NCI-H460 (cell line): ENCODE measurements around the gene MED6. TPM values are rescaled to one million over a fixed set of nuclear protein-coding genes. Genes with fewer than 3 reads are reported as not detected.

Experiments
- DNase-seq: peaks from one replicate; pipeline ENCODE4 v3.0.0-alpha.2; 2016; ENCODE audit warnings: low read depth; ENCODE audit errors: extremely low read depth
- polyA plus RNA-seq: library from polyadenylated mRNA; depleted of rRNA; stranded (reverse); fragments of >200 nt; gene quantifications from 2 replicates; pipeline ENCODE4 v1.2.3, GENCODE V29; 2014; cell fraction: nucleus; rRNA removed
- total RNA-seq: library from RNA; depleted of rRNA; stranded (reverse); fragments of >200 nt; shearing (Covaris generic); gene quantifications from 2 replicates; pipeline ENCODE4 v1.2.3, GENCODE V29; 2014; rRNA removed

The MED6 gene
- total RNA-seq, result 42.7 and 51.4 TPM in 2 replicates
- 11.5 and 22.4 TPM in 2 replicates for polyA plus RNA-seq

GRCh38 chr14:70600382-70601157 is at the start of gene MED6:
MED6 (minus strand) TSS chr14:70600655; CDS start chr14:70600637, 18 bp downstream.
- peak; percentile 94 for DNase-seq

GRCh38 chr14:70649803-70650202 is 49.3 kb upstream of the MED6 start:
- DNase-seq, result no peak

- DNase-seq, result no peak
Measured at GRCh38 chr14:70648346-70648745, 47.9 kb upstream of the MED6 start.

- DNase-seq, result no peak
Measured at GRCh38 chr14:70646705-70647104, 46.2 kb upstream of the MED6 start.

GRCh38 chr14:70645892-70646291 is 45.4 kb upstream of the MED6 start:
- DNase-seq, result no peak

GRCh38 chr14:70643967-70644366 is 43.5 kb upstream of the MED6 start:
- DNase-seq, result no peak

GRCh38 chr14:70642303-70643235 is 42.1 kb upstream of the MED6 start:
- DNase-seq, result no peak

- no peak for DNase-seq
Measured at GRCh38 chr14:70641548-70642302, 41.3 kb upstream of the MED6 start, which contains the start of gene TTC9. TTC9 (plus strand) TSS chr14:70641916; CDS start chr14:70642130, 214 bp downstream.

- DNase-seq, result peak; percentile 13
Measured at GRCh38 chr14:70640938-70641547, 40.6 kb upstream of the MED6 start.

- DNase-seq, result no peak
Measured at GRCh38 chr14:70638416-70638815, 38.0 kb upstream of the MED6 start.

GRCh38 chr14:70635971-70636595 is 35.6 kb upstream of the MED6 start:
- DNase-seq, result no peak

GRCh38 chr14:70631948-70632347 is 31.5 kb upstream of the MED6 start:
- no peak for DNase-seq

- DNase-seq, result no peak
Measured at GRCh38 chr14:70624972-70625371, 24.5 kb upstream of the MED6 start.

- peak; percentile 56 for DNase-seq
Measured at GRCh38 chr14:70622111-70622712, 21.8 kb upstream of the MED6 start.

GRCh38 chr14:70619708-70620107 is 19.3 kb upstream of the MED6 start:
- no peak for DNase-seq

GRCh38 chr14:70618314-70618713 is 17.9 kb upstream of the MED6 start:
- DNase-seq, result no peak

GRCh38 chr14:70616646-70617045 is 16.2 kb upstream of the MED6 start:
- DNase-seq, result no peak

- DNase-seq, result no peak
Measured at GRCh38 chr14:70611216-70611615, 10.8 kb upstream of the MED6 start.

- no peak for DNase-seq
Measured at GRCh38 chr14:70602254-70602653, 1.8 kb upstream of the MED6 start.
